ENCODE results near the gene DCTN2. TPM values are rescaled to one million over a fixed set of nuclear protein-coding genes. Genes with fewer than 3 reads are reported as not detected.
"Not testable (repeated sequence)": the region's sequence is repeated elsewhere in the genome, so short reads cannot be mapped to it uniquely, and the experiment has no call there.

DCTN2 gene
- polyA plus RNA-seq, 1 donor (not counting 4 experiments of a cell fraction or from before 2014, with no cell fraction given), result 132 TPM

GRCh38 chr12:57511588-57512325 lies 35.2 kb downstream of the DCTN2 start:
- no peak for TF ChIP-seq EZH2 (IDR thresholded peaks at IDR 0.05; ENCODE audit: low read length)
- TF ChIP-seq CTCF (optimal IDR thresholded peaks at IDR 0.05 in 1 of 3, IDR thresholded peaks at IDR 0.05 in 1 of 3, conservative IDR thresholded peaks at IDR 0.05 in 1 of 3; ENCODE audit: extremely low read depth in 1 of 3, insufficient read depth in 2 of 3, low read length in 3 of 3), result no peak
- peaks cover 6% of the 10 kb centered on the region for H3K4me1 ChIP-seq (ENCODE audit: control insufficient read depth, extremely low read depth, insufficient read depth, low read length)
- H3K9me3 ChIP-seq (ENCODE audit: control insufficient read depth, low read depth, low read length), result no peaks in the 10 kb centered on the region
- H3K4me3 ChIP-seq (ENCODE audit: control insufficient read depth in 2 of 3, extremely low read depth in 1 of 3, insufficient read depth in 2 of 3, low read depth in 1 of 3, low read length in 3 of 3), result no peak overlapping the region
- H3K27ac ChIP-seq (ENCODE audit: control insufficient read depth, insufficient read depth, low read length), result no peak overlapping the region
- DNase-seq (ENCODE audit: low read depth, low spot score) (no peak), FAIRE-seq (no peak)
- no peaks in the 10 kb centered on the region for H3K79me2 ChIP-seq (ENCODE audit: control insufficient read depth, insufficient read depth, low read length)
- H4K20me1 ChIP-seq (ENCODE audit: control insufficient read depth, extremely low read depth, insufficient read depth, low read length), result peaks cover 11% of the 10 kb centered on the region
- no peaks in the 10 kb centered on the region for H3K9me1 ChIP-seq (ENCODE audit: control insufficient read depth, extremely low read depth, insufficient read depth, low read length)
- peaks cover 34 to 40% of the 10 kb centered on the region in 2 experiments for H3K36me3 ChIP-seq (ENCODE audit: control insufficient read depth in 2 of 2, extremely low read depth in 1 of 2, insufficient read depth in 2 of 2, low read length in 2 of 2)
- no peak overlapping the region for H3K4me2 ChIP-seq (ENCODE audit: control insufficient read depth, extremely low read depth, insufficient read depth, low read depth, low read length)
- no peak overlapping the region for H2AFZ ChIP-seq (ENCODE audit: control insufficient read depth, low read length)
- H3K27me3 ChIP-seq (ENCODE audit: control insufficient read depth, extremely low read depth, insufficient read depth, low read length), result no peaks in the 10 kb centered on the region
- H3K9ac ChIP-seq (ENCODE audit: control insufficient read depth, extremely low read depth, insufficient read depth, low read length), result no peak overlapping the region
- dilution Hi-C loops (cut with MboI; ENCODE audit: extremely low pct_ligation_motif_present, low sequenced_read_pairs), result no loop called here

- FAIRE-seq (no peak), DNase-seq (ENCODE audit: low read depth, low spot score) (no peak)
- no peak overlapping the region for H3K4me3 ChIP-seq (ENCODE audit: control insufficient read depth in 2 of 3, extremely low read depth in 1 of 3, insufficient read depth in 2 of 3, low read depth in 1 of 3, low read length in 3 of 3)
- no peaks in the 10 kb centered on the region for H3K27me3 ChIP-seq (ENCODE audit: control insufficient read depth, extremely low read depth, insufficient read depth, low read length)
- dilution Hi-C loops (cut with MboI; ENCODE audit: extremely low pct_ligation_motif_present, low sequenced_read_pairs), result no loop called here
- no peak overlapping the region for H3K4me2 ChIP-seq (ENCODE audit: control insufficient read depth, extremely low read depth, insufficient read depth, low read depth, low read length)
- H3K27ac ChIP-seq (ENCODE audit: control insufficient read depth, insufficient read depth, low read length), result no peak overlapping the region
- H3K79me2 ChIP-seq (ENCODE audit: control insufficient read depth, insufficient read depth, low read length), result no peaks in the 10 kb centered on the region
- no peak overlapping the region for H2AFZ ChIP-seq (ENCODE audit: control insufficient read depth, low read length)
- peaks cover 11% of the 10 kb centered on the region for H4K20me1 ChIP-seq (ENCODE audit: control insufficient read depth, extremely low read depth, insufficient read depth, low read length)
- H3K9me1 ChIP-seq (ENCODE audit: control insufficient read depth, extremely low read depth, insufficient read depth, low read length), result no peaks in the 10 kb centered on the region
- no peak overlapping the region for H3K9ac ChIP-seq (ENCODE audit: control insufficient read depth, extremely low read depth, insufficient read depth, low read length)
- no peaks in the 10 kb centered on the region for H3K9me3 ChIP-seq (ENCODE audit: control insufficient read depth, low read depth, low read length)
- TF ChIP-seq EZH2 (IDR thresholded peaks at IDR 0.05; ENCODE audit: low read length) (no peak), CTCF (optimal IDR thresholded peaks at IDR 0.05 in 1 of 3, IDR thresholded peaks at IDR 0.05 in 1 of 3, conservative IDR thresholded peaks at IDR 0.05 in 1 of 3; ENCODE audit: extremely low read depth in 1 of 3, insufficient read depth in 2 of 3, low read length in 3 of 3) (no peak)
- peaks cover 29 to 39% of the 10 kb centered on the region in 2 experiments for H3K36me3 ChIP-seq (ENCODE audit: control insufficient read depth in 2 of 2, extremely low read depth in 1 of 2, insufficient read depth in 2 of 2, low read length in 2 of 2)
- peaks cover 6% of the 10 kb centered on the region for H3K4me1 ChIP-seq (ENCODE audit: control insufficient read depth, extremely low read depth, insufficient read depth, low read length)
These were observed 35.8 kb downstream of the DCTN2 start for GRCh38 chr12:57511161-57511560.

GRCh38 chr12:57507796-57508195 lies 39.2 kb downstream of the DCTN2 start:
- H4K20me1 ChIP-seq (ENCODE audit: control insufficient read depth, extremely low read depth, insufficient read depth, low read length); dilution Hi-C loops (cut with MboI; ENCODE audit: extremely low pct_ligation_motif_present, low sequenced_read_pairs); H3K9me3 ChIP-seq (ENCODE audit: control insufficient read depth, low read depth, low read length); H2AFZ ChIP-seq (ENCODE audit: control insufficient read depth, low read length); H3K79me2 ChIP-seq (ENCODE audit: control insufficient read depth, insufficient read depth, low read length); FAIRE-seq; H3K27ac ChIP-seq (ENCODE audit: control insufficient read depth, insufficient read depth, low read length); H3K9ac ChIP-seq (ENCODE audit: control insufficient read depth, extremely low read depth, insufficient read depth, low read length); H3K4me2 ChIP-seq (ENCODE audit: control insufficient read depth, extremely low read depth, insufficient read depth, low read depth, low read length); H3K4me1 ChIP-seq (ENCODE audit: control insufficient read depth, extremely low read depth, insufficient read depth, low read length); H3K4me3 ChIP-seq (ENCODE audit: control insufficient read depth in 2 of 3, extremely low read depth in 1 of 3, insufficient read depth in 2 of 3, low read depth in 1 of 3, low read length in 3 of 3); H3K27me3 ChIP-seq (ENCODE audit: control insufficient read depth, extremely low read depth, insufficient read depth, low read length); DNase-seq (ENCODE audit: low read depth, low spot score); H3K9me1 ChIP-seq (ENCODE audit: control insufficient read depth, extremely low read depth, insufficient read depth, low read length): not testable (repeated sequence)
- H3K36me3 ChIP-seq (ENCODE audit: control insufficient read depth in 2 of 2, extremely low read depth in 1 of 2, insufficient read depth in 2 of 2, low read length in 2 of 2), result peaks cover 14 to 35% of the 10 kb centered on the region in 2 experiments

- H3K9me1 ChIP-seq (ENCODE audit: control insufficient read depth, extremely low read depth, insufficient read depth, low read length); FAIRE-seq; H3K9ac ChIP-seq (ENCODE audit: control insufficient read depth, extremely low read depth, insufficient read depth, low read length); H3K27me3 ChIP-seq (ENCODE audit: control insufficient read depth, extremely low read depth, insufficient read depth, low read length); H3K79me2 ChIP-seq (ENCODE audit: control insufficient read depth, insufficient read depth, low read length); H3K4me2 ChIP-seq (ENCODE audit: control insufficient read depth, extremely low read depth, insufficient read depth, low read depth, low read length); H3K4me3 ChIP-seq (ENCODE audit: control insufficient read depth in 2 of 3, extremely low read depth in 1 of 3, insufficient read depth in 2 of 3, low read depth in 1 of 3, low read length in 3 of 3); H2AFZ ChIP-seq (ENCODE audit: control insufficient read depth, low read length); H3K27ac ChIP-seq (ENCODE audit: control insufficient read depth, insufficient read depth, low read length); H3K4me1 ChIP-seq (ENCODE audit: control insufficient read depth, extremely low read depth, insufficient read depth, low read length); DNase-seq (ENCODE audit: low read depth, low spot score); H4K20me1 ChIP-seq (ENCODE audit: control insufficient read depth, extremely low read depth, insufficient read depth, low read length); dilution Hi-C loops (cut with MboI; ENCODE audit: extremely low pct_ligation_motif_present, low sequenced_read_pairs); H3K9me3 ChIP-seq (ENCODE audit: control insufficient read depth, low read depth, low read length): not testable (repeated sequence)
- H3K36me3 ChIP-seq (ENCODE audit: control insufficient read depth in 2 of 2, extremely low read depth in 1 of 2, insufficient read depth in 2 of 2, low read length in 2 of 2), result peaks cover 8 to 27% of the 10 kb centered on the region in 2 experiments
These were observed 40.5 kb downstream of the DCTN2 start for GRCh38 chr12:57506541-57506940.
